ENCODE data around the gene CACNA2D4. TPM values are rescaled to one million over a fixed set of nuclear protein-coding genes. Genes with fewer than 3 reads are reported as not detected.

CACNA2D4 gene
- total and polyA plus RNA-seq, 4 donors = 1.5 to 12.6 (median 7.3) TPM

DNA sequence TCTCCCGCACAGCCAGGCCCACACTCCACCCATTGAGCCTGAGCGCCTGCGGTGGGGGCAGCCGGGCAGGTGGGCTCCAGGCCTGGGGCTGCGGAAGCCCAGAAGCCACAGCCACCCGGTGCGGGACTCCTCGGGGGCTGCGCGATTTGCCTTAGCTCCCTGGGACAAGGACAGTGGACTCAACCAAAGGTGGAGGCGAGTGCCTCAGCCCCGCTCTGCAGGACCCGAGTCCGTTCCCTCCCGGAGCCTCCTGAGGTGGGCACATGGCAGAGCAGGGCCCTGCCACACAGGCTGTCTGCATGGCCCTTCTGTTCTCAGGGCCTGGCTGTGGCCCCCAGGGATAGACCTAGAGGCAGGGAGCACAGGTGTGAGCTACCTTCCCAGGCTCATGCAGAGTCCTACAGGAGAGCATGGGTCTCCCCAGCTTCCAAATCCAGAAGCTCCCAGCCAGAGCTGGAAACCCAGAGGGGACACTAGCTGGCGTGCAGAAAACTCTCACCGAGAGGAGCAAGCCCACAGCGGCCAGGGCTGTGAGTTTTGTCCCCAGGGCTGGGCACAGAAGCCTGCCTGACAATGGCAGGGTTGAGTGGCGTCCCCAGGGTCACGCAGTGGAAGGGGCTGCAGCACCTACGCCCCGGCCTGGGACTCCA lies 120.3 kb downstream of the CACNA2D4 start:
- Histone ChIP-seq H3K27me3 (ENCODE audit: control insufficient read depth in 3 of 3, insufficient read depth in 3 of 3, low read length in 2 of 3) (no peaks in the 10 kb centered on the region), H3K9me3 (ENCODE audit: control insufficient read depth in 4 of 4, insufficient read depth in 3 of 4, low read length in 3 of 4) (no peaks in the 10 kb centered on the region), H3K36me3 (ENCODE audit: control insufficient read depth in 4 of 4, insufficient read depth in 4 of 4, low read length in 4 of 4) (no peaks in the 10 kb centered on the region), H3K4me1 (ENCODE audit: control insufficient read depth in 5 of 5, insufficient read depth in 5 of 5, low read length in 5 of 5) (peaks cover 0 to 15% (median 2%) of the 10 kb centered on the region in 5 donors), H3K27ac (ENCODE audit: low read depth in 1 of 2, low read length in 1 of 2) (no peak overlapping the region), H3K9ac (ENCODE audit: insufficient read depth in 1 of 2, low read length in 2 of 2) (no peak overlapping the region), H3K4me3 (no peak overlapping the region)
- no peak for DNase-seq
- TF ChIP-seq, protein P1, sequence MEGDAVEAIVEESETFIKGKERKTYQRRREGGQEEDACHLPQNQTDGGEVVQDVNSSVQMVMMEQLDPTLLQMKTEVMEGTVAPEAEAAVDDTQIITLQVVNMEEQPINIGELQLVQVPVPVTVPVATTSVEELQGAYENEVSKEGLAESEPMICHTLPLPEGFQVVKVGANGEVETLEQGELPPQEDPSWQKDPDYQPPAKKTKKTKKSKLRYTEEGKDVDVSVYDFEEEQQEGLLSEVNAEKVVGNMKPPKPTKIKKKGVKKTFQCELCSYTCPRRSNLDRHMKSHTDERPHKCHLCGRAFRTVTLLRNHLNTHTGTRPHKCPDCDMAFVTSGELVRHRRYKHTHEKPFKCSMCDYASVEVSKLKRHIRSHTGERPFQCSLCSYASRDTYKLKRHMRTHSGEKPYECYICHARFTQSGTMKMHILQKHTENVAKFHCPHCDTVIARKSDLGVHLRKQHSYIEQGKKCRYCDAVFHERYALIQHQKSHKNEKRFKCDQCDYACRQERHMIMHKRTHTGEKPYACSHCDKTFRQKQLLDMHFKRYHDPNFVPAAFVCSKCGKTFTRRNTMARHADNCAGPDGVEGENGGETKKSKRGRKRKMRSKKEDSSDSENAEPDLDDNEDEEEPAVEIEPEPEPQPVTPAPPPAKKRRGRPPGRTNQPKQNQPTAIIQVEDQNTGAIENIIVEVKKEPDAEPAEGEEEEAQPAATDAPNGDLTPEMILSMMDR (IDR thresholded peaks at IDR 0.05; ENCODE audit: control extremely low read depth, extremely low read depth) = no peak
- no peak for ATAC-seq (ENCODE audit: insufficient read depth, low FRiP score)
- 92 to 95% methylated on average over 22 of the region's 22 CpGs for WGBS, 2 donors

DNA sequence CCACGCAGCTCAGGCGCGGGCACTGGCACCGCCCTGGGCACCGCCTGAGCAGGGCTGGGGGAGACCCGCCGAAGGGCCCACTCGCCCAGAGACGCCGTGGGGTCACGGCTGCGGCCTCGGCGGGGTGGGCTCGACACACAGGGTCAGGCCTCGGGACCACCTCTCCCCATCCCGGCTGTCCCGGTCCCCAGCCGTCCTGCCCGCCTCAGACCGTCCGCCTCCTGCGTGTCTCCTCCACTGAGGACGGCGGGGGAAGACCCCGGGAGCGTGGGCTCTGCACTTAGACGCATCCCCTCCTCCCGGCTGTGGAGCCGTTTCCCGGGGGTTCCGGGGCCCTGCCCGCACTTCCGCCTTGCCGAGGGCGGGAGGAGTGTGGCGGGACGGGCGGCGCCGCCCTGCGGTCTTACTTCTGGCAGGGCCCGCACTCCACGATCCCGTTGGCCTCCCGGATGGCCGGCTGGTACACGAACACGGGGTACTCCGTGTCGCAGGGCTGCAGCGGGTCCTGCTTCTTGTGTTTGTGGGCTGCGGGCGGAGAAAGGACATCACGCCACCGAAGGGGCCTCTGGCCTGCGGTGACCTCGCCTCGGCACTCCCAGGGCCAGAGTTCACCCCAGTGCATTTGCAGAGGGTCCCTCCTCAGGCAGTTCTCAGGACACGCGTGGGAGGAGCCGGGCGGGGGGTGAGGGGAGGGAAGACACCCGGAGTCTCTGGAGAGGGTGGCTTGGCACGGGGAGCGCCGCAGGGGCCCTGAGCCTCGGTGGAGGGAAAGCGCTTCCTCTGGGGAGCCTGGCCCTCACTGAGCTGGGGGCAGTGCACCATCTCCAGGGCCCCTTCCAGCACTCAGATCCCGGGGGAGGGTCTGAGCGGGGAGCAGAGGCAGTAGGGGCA lies 121.2 kb downstream of the CACNA2D4 start:
- Histone ChIP-seq H3K4me1 (ENCODE audit: control insufficient read depth in 5 of 5, insufficient read depth in 5 of 5, low read length in 5 of 5) (peaks cover 0 to 15% (median 2%) of the 10 kb centered on the region in 5 donors), H3K4me3 (peak overlapping the region; percentile 66), H3K9ac (ENCODE audit: insufficient read depth in 1 of 2, low read length in 2 of 2) (peak overlapping the region; percentile 15 to 37), H3K27ac (ENCODE audit: low read depth in 1 of 2, low read length in 1 of 2) (peak overlapping the region; percentile 75 to 91), H3K27me3 (ENCODE audit: control insufficient read depth in 3 of 3, insufficient read depth in 3 of 3, low read length in 2 of 3) (no peaks in the 10 kb centered on the region), H3K9me3 (ENCODE audit: control insufficient read depth in 4 of 4, insufficient read depth in 3 of 4, low read length in 3 of 4) (no peaks in the 10 kb centered on the region), H3K36me3 (ENCODE audit: control insufficient read depth in 4 of 4, insufficient read depth in 4 of 4, low read length in 4 of 4) (no peaks in the 10 kb centered on the region)
- TF ChIP-seq, protein P1 (IDR thresholded peaks at IDR 0.05; ENCODE audit: control extremely low read depth, extremely low read depth) = no peak
- ATAC-seq (ENCODE audit: insufficient read depth, low FRiP score) (peak; percentile 28), DNase-seq (peak; percentile 54 to 69 (median 55))
- 9 to 16% methylated on average over 59 to 71 of the region's 71 CpGs for WGBS, 2 donors

DNA sequence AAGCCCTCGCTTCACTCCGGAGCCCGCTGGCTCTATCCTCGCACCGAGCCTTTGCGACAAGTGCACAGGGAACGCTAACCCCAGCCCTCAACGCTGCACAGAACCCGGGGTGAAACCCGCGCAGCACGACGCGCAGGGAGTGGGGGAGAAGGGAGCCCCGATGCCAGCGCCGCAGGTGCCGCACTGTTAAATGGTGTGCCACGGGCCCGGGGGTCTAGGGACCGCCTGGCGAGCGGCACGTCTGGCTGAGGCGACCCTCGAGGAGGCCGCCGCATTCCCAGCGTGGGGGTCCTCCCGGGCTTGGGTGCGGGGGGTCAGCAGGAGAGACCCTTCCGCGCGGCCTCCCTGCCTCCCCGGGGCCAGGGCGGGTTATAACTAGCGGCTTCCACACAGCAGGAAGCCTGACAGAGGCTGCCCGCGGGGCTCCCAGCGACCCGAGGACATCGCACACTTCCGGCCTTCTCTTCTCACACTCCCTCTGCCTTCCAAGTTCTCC lies 121.9 kb downstream of the CACNA2D4 start:
- peak overlapping the region; percentile 66 for H3K4me3 ChIP-seq
- H3K27me3 ChIP-seq (ENCODE audit: control insufficient read depth in 3 of 3, insufficient read depth in 3 of 3, low read length in 2 of 3) = no peaks in the 10 kb centered on the region
- peak; percentile 40 to 57 (median 44) for DNase-seq
- peak overlapping the region; percentile 75 to 91 for H3K27ac ChIP-seq (ENCODE audit: low read depth in 1 of 2, low read length in 1 of 2)
- ATAC-seq (ENCODE audit: insufficient read depth, low FRiP score) = peak; percentile 13
- no peaks in the 10 kb centered on the region for H3K36me3 ChIP-seq (ENCODE audit: control insufficient read depth in 4 of 4, insufficient read depth in 4 of 4, low read length in 4 of 4)
- TF ChIP-seq, protein P1 (IDR thresholded peaks at IDR 0.05; ENCODE audit: control extremely low read depth, extremely low read depth) = no peak
- 1% methylated on average over 33 to 43 of the region's 43 CpGs for WGBS, 2 donors
- H3K9ac ChIP-seq (ENCODE audit: insufficient read depth in 1 of 2, low read length in 2 of 2) = peak overlapping the region; percentile 15 to 37
- H3K9me3 ChIP-seq (ENCODE audit: control insufficient read depth in 4 of 4, insufficient read depth in 3 of 4, low read length in 3 of 4) = no peaks in the 10 kb centered on the region
- peaks cover 0 to 15% (median 2%) of the 10 kb centered on the region in 5 donors for H3K4me1 ChIP-seq (ENCODE audit: control insufficient read depth in 5 of 5, insufficient read depth in 5 of 5, low read length in 5 of 5)
